Glomerular endothelial cell (primary cell): ENCODE data around the gene LRRC46. TPM values are rescaled to one million over a fixed set of nuclear protein-coding genes. Genes with fewer than 3 reads are reported as not detected.

Experiments used
- DNase-seq: peaks from one replicate; pipeline ENCODE4 v3.0.0-alpha.2; 2011; ENCODE audit warnings: low read depth, low spot score; ENCODE audit errors: extremely low read depth
- total RNA-seq: library from RNA; depleted of rRNA; stranded (reverse); fragments of >200 nt; gene quantifications from 2 replicates; pipeline ENCODE4 v1.2.3, GENCODE V29; 2015

The LRRC46 gene
- total RNA-seq, 1 donor from 2014 or later = not detected

GRCh38 chr17:47808830-47809480 lies 22.5 kb upstream of the LRRC46 start:
- no peak for DNase-seq

- DNase-seq = peak; percentile 39
These were observed 21.2 kb upstream of the LRRC46 start for GRCh38 chr17:47810200-47810821.

GRCh38 chr17:47810901-47811635 lies 20.4 kb upstream of the LRRC46 start:
- DNase-seq = no peak

- DNase-seq = no peak
These were observed 19.8 kb upstream of the LRRC46 start for GRCh38 chr17:47811709-47812108.

- DNase-seq = no peak
These were observed 19.1 kb upstream of the LRRC46 start for GRCh38 chr17:47812146-47812920.

- DNase-seq = no peak
These were observed 18.4 kb upstream of the LRRC46 start for GRCh38 chr17:47813077-47813476.

GRCh38 chr17:47813512-47814031 lies 17.9 kb upstream of the LRRC46 start:
- no peak for DNase-seq

- no peak for DNase-seq
These were observed 16.2 kb upstream of the LRRC46 start for GRCh38 chr17:47815106-47815918.

- DNase-seq = no peak
These were observed 15.2 kb upstream of the LRRC46 start for GRCh38 chr17:47816111-47816735.

GRCh38 chr17:47816947-47817346 lies 14.5 kb upstream of the LRRC46 start:
- no peak for DNase-seq

GRCh38 chr17:47818002-47818695 lies 13.3 kb upstream of the LRRC46 start:
- no peak for DNase-seq

- no peak for DNase-seq
These were observed 12.0 kb upstream of the LRRC46 start for GRCh38 chr17:47819475-47819874.

GRCh38 chr17:47820033-47820789 lies 11.3 kb upstream of the LRRC46 start:
- no peak for DNase-seq

- DNase-seq = no peak
These were observed 10.4 kb upstream of the LRRC46 start for GRCh38 chr17:47821031-47821423.

GRCh38 chr17:47821424-47822391 lies 9.8 kb upstream of the LRRC46 start, which contains the start of gene OSBPL7:
Gene OSBPL7 (minus strand): TSS chr17:47821794. CDS start chr17:47820278, 1,516 bp downstream.
- DNase-seq = peak; percentile 45

- DNase-seq = no peak
These were observed 8.7 kb upstream of the LRRC46 start for GRCh38 chr17:47822785-47823184.

GRCh38 chr17:47823519-47823918 lies 8.0 kb upstream of the LRRC46 start:
- no peak for DNase-seq
